HepG2 (cell line): ENCODE data around the gene CCNYL1. TPM values are rescaled to one million over a fixed set of nuclear protein-coding genes. Genes with fewer than 3 reads are reported as not detected.
A peak's percentile ranks its signal among the peaks of the same experiment; 100 is the strongest.

Experiments
- KIAA2018 ChIP-seq: sonication (generic); formaldehyde crosslinking; IDR thresholded peaks from 2 replicates; pipeline ENCODE4 v1.5.0; 2020; ENCODE audit warnings: mild to moderate bottlenecking, missing genetic modification reagents, borderline replicate concordance
- POLR2A ChIP-seq, 2 experiments: IDR thresholded peaks; 2 replicates each; pipeline ENCODE4 v1.6.1; 2011; ENCODE audit warnings: low read depth in 2 of 2, low read length in 2 of 2, mild to moderate bottlenecking in 1 of 2, moderate library complexity in 1 of 2; ENCODE audit not compliant: insufficient read depth in 1 of 2
- PRPF4 ChIP-seq: fragments of 200-400 bp; formaldehyde crosslinking; IDR thresholded peaks from 2 replicates; pipeline ENCODE4 v1.6.1; 2016; ENCODE audit warnings: low read length, low read depth; ENCODE audit not compliant: poor library complexity, severe bottlenecking
- SAFB2 ChIP-seq: sonication (generic); formaldehyde crosslinking; IDR thresholded peaks from 2 replicates; pipeline ENCODE4 v1.5.1; 2020; ENCODE audit warnings: missing genetic modification reagents, low read depth, mild to moderate bottlenecking, borderline replicate concordance
- TEAD3 ChIP-seq: optimal IDR thresholded peaks from 2 replicates; pipeline ENCODE3; 2016; ENCODE audit warnings: borderline replicate concordance
- TMF1 ChIP-seq: sonication (generic); formaldehyde crosslinking; IDR thresholded peaks from 2 replicates; pipeline ENCODE4 v1.8.1; 2022; ENCODE audit warnings: low read depth, missing genetic modification reagents
- ZBTB2 ChIP-seq: sonication (generic); formaldehyde crosslinking; IDR thresholded peaks from 2 replicates; pipeline ENCODE4 v1.8.0; 2022; ENCODE audit warnings: low read depth, missing genetic modification reagents
- ZNF33A ChIP-seq: sonication (generic); formaldehyde crosslinking; IDR thresholded peaks from 2 replicates; pipeline ENCODE4 v1.5.1; 2020; ENCODE audit warnings: missing genetic modification reagents, mild to moderate bottlenecking, moderate library complexity, borderline replicate concordance
- ZUFSP ChIP-seq: sonication (generic); formaldehyde crosslinking; IDR thresholded peaks from 2 replicates; pipeline ENCODE4 v1.9.0; 2021; ENCODE audit warnings: missing genetic modification reagents, mild to moderate bottlenecking, borderline replicate concordance
- polyA plus RNA-seq, 8 experiments: library from polyadenylated mRNA; depleted of rRNA in 3 of 8; stranded (reverse) in 7 of 8; unstranded in 1 of 8; fragments of >200 nt; fragmentation: Illumina TruSeq in 4 of 8; extraction: Trizol in 4 of 8; gene quantifications; 2 replicates each; pipeline versions ENCODE4 v1.2.1 to v1.2.3, GENCODE V29; 2011 to 2016; ENCODE audit warnings: low read depth in 4 of 8, missing spikeins in 1 of 8, mixed read lengths in 1 of 8; ENCODE audit not compliant: insufficient read depth in 1 of 8
- total RNA-seq, 5 experiments: library from RNA; depleted of rRNA; stranded (reverse); fragments of >200 nt; fragmentation: Illumina TruSeq; extraction: Trizol; gene quantifications; 2 replicates each; pipeline ENCODE4 v1.2.3, GENCODE V29; 2016; ENCODE audit warnings: low read depth in 1 of 5
- TF ChIP-seq, protein P1 (sequence below): sonication (generic); formaldehyde crosslinking; IDR thresholded peaks from 2 replicates; pipeline ENCODE4 v1.5.0; 2020; ENCODE audit warnings: mild to moderate bottlenecking, missing genetic modification reagents, moderate library complexity
- TF ChIP-seq, protein P2 (sequence below): sonication (generic); formaldehyde crosslinking; IDR thresholded peaks from 2 replicates; pipeline ENCODE4 v1.5.0; 2020; ENCODE audit warnings: mild to moderate bottlenecking, missing genetic modification reagents, borderline replicate concordance

Gene CCNYL1
- total and polyA plus RNA-seq, 2 of the 13 experiments (the other 11 are each of a cell fraction or from before 2014, with no cell fraction given): 12.5 to 16.2 TPM

DNA sequence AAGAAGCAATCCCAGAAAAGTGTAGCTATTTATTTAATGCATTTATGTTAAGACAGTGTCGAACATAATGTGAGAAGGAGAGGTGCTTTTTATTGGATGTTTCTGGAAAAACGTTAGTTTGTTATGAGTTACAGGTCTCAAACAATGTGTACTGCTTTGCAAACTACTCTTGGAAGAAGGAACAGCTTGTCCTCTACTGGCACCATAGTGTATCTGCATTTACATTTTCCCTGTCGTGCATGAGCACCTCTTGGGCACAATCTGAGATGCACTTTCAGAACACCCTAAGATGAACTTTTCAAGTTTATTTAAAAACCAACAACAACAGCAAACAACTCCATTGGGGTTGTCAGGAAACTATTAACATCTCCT, 22.8 kb downstream of the CCNYL1 start (continued):
- TF ChIP-seq KIAA2018 (no peak), TMF1 (no peak), TEAD3 (peak; percentile 43), POLR2A (IDR thresholded peaks at IDR 0.05; ENCODE audit: insufficient read depth in 1 of 2, low read depth in 2 of 2, low read length in 2 of 2) (no peak), ZUFSP (CRISPR knock-in tag) (no peak), SAFB2 (CRISPR knock-in tag) (peak; percentile 20; the same call in 1 of the 2 replicates), ZBTB2 (CRISPR knock-in tag) (no peak), ZNF33A (CRISPR knock-in tag) (0 out of 2 replicates have a peak, but pooled peaks have one; percentile 49), PRPF4 (no peak)
- TF ChIP-seq, protein P1, sequence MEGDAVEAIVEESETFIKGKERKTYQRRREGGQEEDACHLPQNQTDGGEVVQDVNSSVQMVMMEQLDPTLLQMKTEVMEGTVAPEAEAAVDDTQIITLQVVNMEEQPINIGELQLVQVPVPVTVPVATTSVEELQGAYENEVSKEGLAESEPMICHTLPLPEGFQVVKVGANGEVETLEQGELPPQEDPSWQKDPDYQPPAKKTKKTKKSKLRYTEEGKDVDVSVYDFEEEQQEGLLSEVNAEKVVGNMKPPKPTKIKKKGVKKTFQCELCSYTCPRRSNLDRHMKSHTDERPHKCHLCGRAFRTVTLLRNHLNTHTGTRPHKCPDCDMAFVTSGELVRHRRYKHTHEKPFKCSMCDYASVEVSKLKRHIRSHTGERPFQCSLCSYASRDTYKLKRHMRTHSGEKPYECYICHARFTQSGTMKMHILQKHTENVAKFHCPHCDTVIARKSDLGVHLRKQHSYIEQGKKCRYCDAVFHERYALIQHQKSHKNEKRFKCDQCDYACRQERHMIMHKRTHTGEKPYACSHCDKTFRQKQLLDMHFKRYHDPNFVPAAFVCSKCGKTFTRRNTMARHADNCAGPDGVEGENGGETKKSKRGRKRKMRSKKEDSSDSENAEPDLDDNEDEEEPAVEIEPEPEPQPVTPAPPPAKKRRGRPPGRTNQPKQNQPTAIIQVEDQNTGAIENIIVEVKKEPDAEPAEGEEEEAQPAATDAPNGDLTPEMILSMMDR (CRISPR knock-in tag): peak; percentile 92
- TF ChIP-seq, protein P2, sequence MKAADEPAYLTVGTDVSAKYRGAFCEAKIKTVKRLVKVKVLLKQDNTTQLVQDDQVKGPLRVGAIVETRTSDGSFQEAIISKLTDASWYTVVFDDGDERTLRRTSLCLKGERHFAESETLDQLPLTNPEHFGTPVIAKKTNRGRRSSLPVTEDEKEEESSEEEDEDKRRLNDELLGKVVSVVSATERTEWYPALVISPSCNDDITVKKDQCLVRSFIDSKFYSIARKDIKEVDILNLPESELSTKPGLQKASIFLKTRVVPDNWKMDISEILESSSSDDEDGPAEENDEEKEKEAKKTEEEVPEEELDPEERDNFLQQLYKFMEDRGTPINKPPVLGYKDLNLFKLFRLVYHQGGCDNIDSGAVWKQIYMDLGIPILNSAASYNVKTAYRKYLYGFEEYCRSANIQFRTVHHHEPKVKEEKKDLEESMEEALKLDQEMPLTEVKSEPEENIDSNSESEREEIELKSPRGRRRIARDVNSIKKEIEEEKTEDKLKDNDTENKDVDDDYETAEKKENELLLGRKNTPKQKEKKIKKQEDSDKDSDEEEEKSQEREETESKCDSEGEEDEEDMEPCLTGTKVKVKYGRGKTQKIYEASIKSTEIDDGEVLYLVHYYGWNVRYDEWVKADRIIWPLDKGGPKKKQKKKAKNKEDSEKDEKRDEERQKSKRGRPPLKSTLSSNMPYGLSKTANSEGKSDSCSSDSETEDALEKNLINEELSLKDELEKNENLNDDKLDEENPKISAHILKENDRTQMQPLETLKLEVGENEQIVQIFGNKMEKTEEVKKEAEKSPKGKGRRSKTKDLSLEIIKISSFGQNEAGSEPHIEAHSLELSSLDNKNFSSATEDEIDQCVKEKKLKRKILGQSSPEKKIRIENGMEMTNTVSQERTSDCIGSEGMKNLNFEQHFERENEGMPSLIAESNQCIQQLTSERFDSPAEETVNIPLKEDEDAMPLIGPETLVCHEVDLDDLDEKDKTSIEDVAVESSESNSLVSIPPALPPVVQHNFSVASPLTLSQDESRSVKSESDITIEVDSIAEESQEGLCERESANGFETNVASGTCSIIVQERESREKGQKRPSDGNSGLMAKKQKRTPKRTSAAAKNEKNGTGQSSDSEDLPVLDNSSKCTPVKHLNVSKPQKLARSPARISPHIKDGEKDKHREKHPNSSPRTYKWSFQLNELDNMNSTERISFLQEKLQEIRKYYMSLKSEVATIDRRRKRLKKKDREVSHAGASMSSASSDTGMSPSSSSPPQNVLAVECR (CRISPR knock-in tag): peak; percentile 43; the same call in 1 of the 2 replicates
